B cell (primary cell): ENCODE data around the gene ENKUR. TPM values are rescaled to one million over a fixed set of nuclear protein-coding genes. Genes with fewer than 3 reads are reported as not detected.

Experiments
- ATAC-seq: fragments of 200-7000 bp; cut with Tn5 transposase; one replicate; pipeline ENCODE4 v1.10.0; 2021; ENCODE audit warnings: low read depth, mild to moderate bottlenecking, moderate number of reproducible peaks, moderate library complexity
- CTCF ChIA-PET: fragments of 350-600 bp; sonication (Branson Sonifier 250); formaldehyde crosslinking; loops from one replicate; lab custom pipeline; 2021; ENCODE audit warnings: antibody characterized with exemption, inconsistent platforms; lab: Charles Lee
- POLR2A ChIA-PET: fragments of 350-600 bp; sonication (Branson Sonifier 250); formaldehyde crosslinking; loops from one replicate; lab custom pipeline; 2021; ENCODE audit warnings: antibody characterized with exemption; lab: Charles Lee
- DNase-seq: peaks from one replicate; pipeline ENCODE4 v3.0.0; 2013
- H2AFZ ChIP-seq: 2 replicates; pipeline ENCODE4 v1.6.1; 2012; ENCODE audit warnings: mild to moderate bottlenecking, low read depth, low read length; ENCODE audit not compliant: insufficient read depth, poor library complexity, severe bottlenecking
- H3K27ac ChIP-seq, 2 donors: 1 replicate in 1 of 2; 2 replicates in 1 of 2; pipeline ENCODE4 v1.5.1; 2012 to 2013; ENCODE audit warnings: low read length in 2 of 2, mild to moderate bottlenecking in 2 of 2, moderate library complexity in 1 of 2
- H3K27me3 ChIP-seq, 4 experiments: fragments of 200-600 bp in 1 of 4; sonication (generic) in 1 of 4; replicated peaks in 1 of 4; 1 replicate in 2 of 4; 2 replicates in 2 of 4; pipeline versions ENCODE4 v1.6.1 to v1.7.0; 2013 to 2016; ENCODE audit warnings: low read length in 3 of 4, mild to moderate bottlenecking in 2 of 4, mixed read lengths in 1 of 4, moderate library complexity in 1 of 4; ENCODE audit not compliant: insufficient read depth in 4 of 4, control insufficient read depth in 3 of 4; ENCODE audit errors: control extremely low read depth in 1 of 4
- H3K36me3 ChIP-seq, 2 experiments: replicated peaks in 1 of 2; 1 replicate in 1 of 2; 2 replicates in 1 of 2; pipeline versions ENCODE4 v1.6.1 to v1.7.1; 2013; ENCODE audit warnings: low read length in 1 of 2; ENCODE audit not compliant: insufficient read depth in 2 of 2, control insufficient read depth in 1 of 2; ENCODE audit errors: control extremely low read depth in 1 of 2, extremely low read depth in 1 of 2
- H3K4me1 ChIP-seq, 2 donors: fragments of 200-600 bp in 1 of 2; sonication (generic) in 1 of 2; 1 replicate in 1 of 2; 2 replicates in 1 of 2; pipeline versions ENCODE4 v1.5.1 to v1.6.1; 2013 to 2017; ENCODE audit warnings: low read length in 2 of 2; ENCODE audit not compliant: control insufficient read depth in 2 of 2, insufficient read depth in 2 of 2
- H3K4me2 ChIP-seq: replicated peaks from 2 replicates; pipeline ENCODE3; 2012; ENCODE audit warnings: mild to moderate bottlenecking, low read depth, low read length; ENCODE audit not compliant: poor library complexity, severe bottlenecking
- H3K4me3 ChIP-seq, 5 experiments: fragments of 200-600 bp in 1 of 5; sonication (generic) in 1 of 5; 1 replicate in 3 of 5; 2 replicates in 2 of 5; pipeline versions ENCODE4 v1.5.1 to v1.7.0; 2011 to 2016; ENCODE audit warnings: low read length in 4 of 5, mild to moderate bottlenecking in 4 of 5, low read depth in 2 of 5, control low read depth in 1 of 5, moderate library complexity in 1 of 5; ENCODE audit not compliant: insufficient read depth in 1 of 5; ENCODE audit errors: control extremely low read depth in 1 of 5, extremely low read depth in 1 of 5
- H3K79me2 ChIP-seq: fragments of 200-600 bp; sonication (generic); one replicate; pipeline ENCODE4 v1.6.0; 2016; ENCODE audit warnings: low read length; ENCODE audit not compliant: control insufficient read depth, insufficient read depth
- H3K9ac ChIP-seq: fragments of 200-600 bp; sonication (generic); 2 replicates; pipeline ENCODE4 v1.6.1; 2017; ENCODE audit warnings: mild to moderate bottlenecking, low read length, moderate library complexity
- H3K9me3 ChIP-seq, 3 donors: one replicate each; pipeline versions ENCODE4 v1.6.1 to v1.7.1; 2013; ENCODE audit warnings: low read length in 2 of 3; ENCODE audit not compliant: control insufficient read depth in 2 of 3, insufficient read depth in 1 of 3; ENCODE audit errors: control extremely low read depth in 1 of 3
- H4K20me1 ChIP-seq: 2 replicates; pipeline ENCODE4 v1.6.0; 2012; ENCODE audit warnings: mild to moderate bottlenecking, low read length; ENCODE audit not compliant: insufficient read depth, control insufficient read depth, poor library complexity, severe bottlenecking
- H3K27ac Mint-ChIP-seq: one replicate; pipeline ENCODE4 v1.8.0; 2021; ENCODE audit warnings: mixed read lengths
- H3K27me3 Mint-ChIP-seq: one replicate; pipeline ENCODE4 v1.8.0; 2021; ENCODE audit warnings: mixed read lengths
- H3K4me1 Mint-ChIP-seq: one replicate; pipeline ENCODE4 v1.8.0; 2021; ENCODE audit warnings: mixed read lengths
- H3K4me3 Mint-ChIP-seq: one replicate; pipeline ENCODE4 v1.8.0; 2021; ENCODE audit warnings: mixed read lengths
- H3K9me3 Mint-ChIP-seq: one replicate; pipeline ENCODE4 v1.8.0; 2022; ENCODE audit warnings: mixed read lengths; ENCODE audit not compliant: insufficient read depth
- CTCF ChIP-seq: fragments of 200-600 bp; IDR thresholded peaks from one replicate; pipeline ENCODE4 v1.8.0; 2022; ENCODE audit warnings: antibody characterized with exemption, mild to moderate bottlenecking
- EZH2 ChIP-seq: IDR thresholded peaks from 2 replicates; pipeline ENCODE4 v1.6.1; 2012; ENCODE audit warnings: borderline replicate concordance, low read depth, mild to moderate bottlenecking, moderate library complexity, low read length; ENCODE audit not compliant: insufficient read depth, poor library complexity, severe bottlenecking
- WGBS: methylation state at CpG from one replicate; pipeline ENCODE4 v1.1.5; 2013; ENCODE audit warnings: missing lambda C conversion rate; ENCODE audit not compliant: insufficient coverage; 5-methylcytosine and 5-hydroxymethylcytosine counted together
- intact Hi-C: fragments of 100-400 bp; cut with micrococcal nuclease; formaldehyde crosslinking; loops from one replicate; pipeline ENCODE4 v1.10.0; 2022
- polyA plus RNA-seq: library from polyadenylated mRNA; depleted of rRNA; stranded (reverse); fragments of >200 nt; gene quantifications from 2 replicates; pipeline ENCODE4 v1.2.3, GENCODE V29; 2012
- total RNA-seq, 2 donors: library from RNA; stranded (reverse); fragments of 120-200 nt in 1 of 2; gene quantifications; 1 replicate in 1 of 2; 2 replicates in 1 of 2; pipeline versions ENCODE4 v1.2.3 to v1.2.4, GENCODE V29; 2013 to 2022

Gene ENKUR
- total and polyA plus RNA-seq, 2 donors (not counting 1 experiment from before 2014, with no cell fraction given), result not detected

- Mint-ChIP-seq H3K9me3 (no peaks in the 10 kb centered on the region), H3K4me1 (peaks cover 3% of the 10 kb centered on the region), H3K4me3 (no peak overlapping the region), H3K27me3 (peaks cover 9% of the 10 kb centered on the region), H3K27ac (no peak overlapping the region)
- TF ChIP-seq CTCF, result no peak
- no peak for TF ChIP-seq EZH2
- WGBS, result no CpG with 5 or more reads among the region's 1 CpG
- no peak for DNase-seq
- ChIA-PET CTCF (no interaction called here), POLR2A (no interaction called here)
- Histone ChIP-seq H3K36me3 (no peaks in the 10 kb centered on the region), H3K4me2 (no peak overlapping the region), H4K20me1 (no peaks in the 10 kb centered on the region), H3K9me3 (peaks cover 0 to 3% (median 0%) of the 10 kb centered on the region in 3 donors), H2AFZ (no peak overlapping the region), H3K4me3 (no peak overlapping the region), H3K4me1 (no peaks in the 10 kb centered on the region), H3K9ac (no peak overlapping the region), H3K79me2 (no peaks in the 10 kb centered on the region), H3K27ac (no peak overlapping the region), H3K27me3 (peaks cover 0 to 5% (median 0%) of the 10 kb centered on the region in 4 experiments)
- no peak for ATAC-seq
- intact Hi-C loops, result no loop called here
Measured at GRCh38 chr10:24993237-24993958, 22.6 kb downstream of the ENKUR start.

GRCh38 chr10:24992512-24993133 is 23.3 kb downstream of the ENKUR start:
- Mint-ChIP-seq H3K27ac (no peak overlapping the region), H3K4me1 (peaks cover 3% of the 10 kb centered on the region), H3K4me3 (no peak overlapping the region), H3K27me3 (peaks cover 10% of the 10 kb centered on the region), H3K9me3 (no peaks in the 10 kb centered on the region)
- no peak overlapping the region for H3K9ac ChIP-seq
- ChIA-PET CTCF (no interaction called here), POLR2A (no interaction called here)
- TF ChIP-seq CTCF, result no peak
- no peak for TF ChIP-seq EZH2
- no peak overlapping the region for H2AFZ ChIP-seq
- H3K79me2 ChIP-seq, result no peaks in the 10 kb centered on the region
- no peaks in the 10 kb centered on the region for H3K36me3 ChIP-seq
- no peaks in the 10 kb centered on the region for H3K4me1 ChIP-seq
- H3K4me2 ChIP-seq, result no peak overlapping the region
- no peak overlapping the region for H3K27ac ChIP-seq
- no peaks in the 10 kb centered on the region for H4K20me1 ChIP-seq
- H3K27me3 ChIP-seq, result peaks cover 0 to 5% (median 0%) of the 10 kb centered on the region in 4 experiments
- 76% methylated on average over 2 of the region's 3 CpGs for WGBS
- ATAC-seq (no peak), DNase-seq (no peak)
- H3K4me3 ChIP-seq, result no peak overlapping the region
- peaks cover 0 to 3% (median 0%) of the 10 kb centered on the region in 3 donors for H3K9me3 ChIP-seq
- intact Hi-C loops, result no loop called here
